K562 (cell line): ENCODE measurements around the gene RIMKLB. TPM values are rescaled to one million over a fixed set of nuclear protein-coding genes. Genes with fewer than 3 reads are reported as not detected.

ENCODE experiments used
- CBX3 ChIP-seq, 2 experiments: IDR thresholded peaks; 1 replicate in 1 of 2; 2 replicates in 1 of 2; pipeline ENCODE4 v1.6.1; 2012; ENCODE audit warnings: inconsistent platforms in 2 of 2, low read length in 2 of 2, borderline replicate concordance in 1 of 2, control low read depth in 1 of 2
- ELF2 ChIP-seq: fragments of 250-450 bp; sonication (Bioruptor Pico); IDR thresholded peaks from 2 replicates; pipeline ENCODE4 v1.5.0; 2021; ENCODE audit warnings: mild to moderate bottlenecking
- FOXJ3 ChIP-seq: sonication (generic); formaldehyde crosslinking; IDR thresholded peaks from 2 replicates; pipeline ENCODE4 v1.4.0; 2020; ENCODE audit warnings: mild to moderate bottlenecking, missing genetic modification reagents
- KDM1A ChIP-seq, 2 experiments: fragments of 450-650 bp; IDR thresholded peaks; 2 replicates each; pipeline ENCODE4 v1.6.1; 2016; ENCODE audit warnings: mild to moderate bottlenecking in 2 of 2
- MXI1 ChIP-seq: IDR thresholded peaks from 2 replicates; pipeline ENCODE4 v1.6.1; 2011; ENCODE audit warnings: low read depth, mild to moderate bottlenecking, improper control_type of control experiment, low read length
- PHF21A ChIP-seq: fragments of 450-650 bp; IDR thresholded peaks from 2 replicates; pipeline ENCODE4 v1.6.1; 2017; ENCODE audit warnings: low read depth, borderline replicate concordance
- POLR3G ChIP-seq: IDR thresholded peaks from 2 replicates; pipeline ENCODE4 v1.6.1; 2011; ENCODE audit not compliant: insufficient read length, insufficient replicate concordance; ENCODE audit errors: extremely low read depth
- SIN3B ChIP-seq: fragments of 450-650 bp; IDR thresholded peaks from 2 replicates; pipeline ENCODE4 v1.6.1; 2017; ENCODE audit warnings: low read depth, mild to moderate bottlenecking, moderate library complexity
- SMAD1 ChIP-seq: fragments of 150-350 bp; IDR thresholded peaks from 2 replicates; pipeline ENCODE4 v1.6.1; 2014; ENCODE audit warnings: low read length, low read depth; ENCODE audit not compliant: partially characterized antibody
- SMARCB1 ChIP-seq: IDR thresholded peaks from 2 replicates; pipeline ENCODE4 v1.6.1; 2011; ENCODE audit warnings: improper control_type of control experiment, low read depth; ENCODE audit not compliant: insufficient read length
- TCFL5 ChIP-seq: fragments of 250-450 bp; sonication (Bioruptor Pico); conservative IDR thresholded peaks from 2 replicates; pipeline ENCODE4 v1.6.1; 2021; ENCODE audit warnings: mild to moderate bottlenecking, moderate library complexity, matching md5 sums
- XRCC4 ChIP-seq: IDR thresholded peaks from one replicate; pipeline ENCODE4 v1.6.1; 2011; ENCODE audit not compliant: insufficient read depth, insufficient read length; ENCODE audit errors: extremely low read depth
- ZBTB40 ChIP-seq, 2 experiments: fragments of 450-650 bp in 1 of 2; sonication (generic) in 1 of 2; formaldehyde crosslinking in 1 of 2; IDR thresholded peaks; 2 replicates each; pipeline versions ENCODE4 v1.7.1 to v1.9.0; 2016 to 2022; ENCODE audit warnings: inconsistent platforms in 1 of 2, mild to moderate bottlenecking in 1 of 2, missing genetic modification reagents in 1 of 2
- ZNF174 ChIP-seq: fragments of 250-450 bp; sonication (Bioruptor Pico); IDR thresholded peaks from 2 replicates; pipeline ENCODE4 v1.4.0; 2020; ENCODE audit warnings: mild to moderate bottlenecking
- ZNF232 ChIP-seq: sonication (generic); formaldehyde crosslinking; IDR thresholded peaks from 2 replicates; pipeline ENCODE4 v1.8.0; 2022; ENCODE audit warnings: mild to moderate bottlenecking, missing genetic modification reagents
- ZNF512 ChIP-seq: IDR thresholded peaks from 2 replicates; pipeline ENCODE4 v1.6.1; 2016; ENCODE audit warnings: missing genetic modification characterization, missing compliant biosample characterization
- ZNF740 ChIP-seq, 3 experiments: fragments of 200-800 bp in 1 of 3; sonication (Bioruptor generic) in 1 of 3; sonication (generic) in 1 of 3; formaldehyde crosslinking in 1 of 3; IDR thresholded peaks; 2 replicates each; pipeline versions ENCODE4 v1.6.1 to v1.8.0; 2016 to 2022; ENCODE audit warnings: mild to moderate bottlenecking in 2 of 3, missing compliant biosample characterization in 2 of 3, missing genetic modification characterization in 2 of 3, missing genetic modification reagents in 1 of 3
- polyA plus RNA-seq, 8 experiments: library from polyadenylated mRNA; depleted of rRNA in 4 of 8; stranded (reverse) in 5 of 8; unstranded in 3 of 8; fragments of >200 nt; fragmentation: Nextera tagmentation in 2 of 8; fragmentation: Illumina TruSeq in 1 of 8; extraction: Ambion mirVana in 2 of 8; extraction: Trizol in 1 of 8; gene quantifications; 2 replicates each; pipeline versions ENCODE4 v1.2.1 to v1.2.3, GENCODE V29; 2011 to 2014; ENCODE audit warnings: inconsistent platforms in 1 of 8, missing spikeins in 1 of 8
- total RNA-seq, 7 experiments: library from RNA; depleted of rRNA in 6 of 7; stranded (reverse); fragments of >200 nt in 6 of 7; fragmentation: Illumina TruSeq in 2 of 7; extraction: Trizol in 2 of 7; gene quantifications; 2 replicates each; pipeline versions ENCODE4 v1.2.1 to v1.2.3, GENCODE V29; 2011 to 2021; ENCODE audit warnings: low replicate concordance in 1 of 7

The RIMKLB gene
- total and polyA plus RNA-seq, 9 of the 15 experiments (the other 6 are each of a cell fraction or from before 2014, with no cell fraction given), result 6.5 to 22.8 (median 17.2) TPM

DNA sequence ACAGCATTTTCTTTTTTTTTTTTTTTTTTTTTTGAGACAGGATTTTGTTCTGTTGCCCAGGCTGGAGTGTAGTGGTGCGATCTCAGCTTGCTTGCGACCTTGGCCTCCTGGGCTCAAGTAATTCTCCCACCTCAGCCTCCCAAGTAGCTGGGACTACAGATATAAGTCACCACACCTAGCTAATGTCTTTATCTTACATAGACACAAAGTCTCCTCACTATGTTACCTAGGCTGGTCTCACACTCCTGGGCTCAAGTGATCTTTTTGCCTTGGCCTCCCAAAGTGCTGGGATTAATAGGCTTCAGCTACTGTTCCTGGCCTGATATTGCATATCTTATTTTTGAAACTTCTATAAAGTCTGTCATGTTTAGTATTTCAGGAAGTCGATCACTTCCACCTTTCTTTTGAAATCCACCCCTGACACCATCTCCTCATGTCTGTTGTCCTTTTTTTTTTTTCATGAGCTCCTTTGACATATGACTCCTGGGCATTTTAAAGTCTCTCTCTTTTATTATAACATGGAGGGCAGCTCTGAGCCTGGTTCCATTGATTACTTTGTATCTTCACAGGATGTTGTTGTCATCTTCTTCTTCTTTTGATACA, 118.8 kb downstream of the RIMKLB start (continued):
- no peak for TF ChIP-seq CBX3 (IDR thresholded peaks at IDR 0.05; ENCODE audit: borderline replicate concordance in 1 of 2, low read length in 2 of 2)
- no peak for TF ChIP-seq ZNF740 (CRISPR knock-in tag; IDR thresholded peaks at IDR 0.05)
- no peak for TF ChIP-seq ZNF740 (tag; IDR thresholded peaks at IDR 0.05)
- no peak for TF ChIP-seq ZBTB40 (IDR thresholded peaks at IDR 0.05)
- TF ChIP-seq ZBTB40 (CRISPR knock-in tag; IDR thresholded peaks at IDR 0.05), result no peak
- no peak for TF ChIP-seq ELF2 (CRISPR knock-in tag)
- TF ChIP-seq SMAD1, result no peak
- peak; percentile 25 for TF ChIP-seq SMARCB1
- no peak for TF ChIP-seq ZNF512
- TF ChIP-seq PHF21A, result no peak
- TF ChIP-seq POLR3G, result no peak
- no peak for TF ChIP-seq SIN3B
- no peak for TF ChIP-seq ZNF174
- TF ChIP-seq FOXJ3 (CRISPR knock-in tag), result no peak
- TF ChIP-seq ZNF232 (CRISPR knock-in tag), result no peak
- no peak for TF ChIP-seq XRCC4
- no peak for TF ChIP-seq MXI1
- no peak for TF ChIP-seq TCFL5 (CRISPR knock-in tag)
- peak; percentile 18 to 71; a peak in 2 of 4 replicates for TF ChIP-seq KDM1A (IDR thresholded peaks at IDR 0.05)
